Measurements from ENCODE around the gene NAP1L5.

- TF ChIP-seq EZH2 (IDR thresholded peaks at IDR 0.05): no peak
- no peak for TF ChIP-seq POLR2AphosphoS5 (IDR thresholded peaks at IDR 0.05; ENCODE audit: borderline replicate concordance, low read depth, low read length)
Observed at GRCh38 chr4:88742561-88742960, 44.9 kb upstream of the NAP1L5 start.
